GM18508 (cell line): ENCODE results near the gene HIPK4.
"Not testable (repeated sequence)": the region's sequence is repeated elsewhere in the genome, so short reads cannot be mapped to it uniquely, and the experiment has no call there.

Experiments
- ATAC-seq: cut with Tn5 transposase; IDR thresholded peaks from one replicate; pipeline ENCODE4 v1.9.1; 2021; ENCODE audit warnings: moderate number of reproducible peaks; ENCODE audit not compliant: insufficient read depth, unreplicated experiment

Gene HIPK4

GRCh38 chr19:40341601-40342482 is 48.1 kb downstream of the HIPK4 start:
- ATAC-seq, result no peak

DNA sequence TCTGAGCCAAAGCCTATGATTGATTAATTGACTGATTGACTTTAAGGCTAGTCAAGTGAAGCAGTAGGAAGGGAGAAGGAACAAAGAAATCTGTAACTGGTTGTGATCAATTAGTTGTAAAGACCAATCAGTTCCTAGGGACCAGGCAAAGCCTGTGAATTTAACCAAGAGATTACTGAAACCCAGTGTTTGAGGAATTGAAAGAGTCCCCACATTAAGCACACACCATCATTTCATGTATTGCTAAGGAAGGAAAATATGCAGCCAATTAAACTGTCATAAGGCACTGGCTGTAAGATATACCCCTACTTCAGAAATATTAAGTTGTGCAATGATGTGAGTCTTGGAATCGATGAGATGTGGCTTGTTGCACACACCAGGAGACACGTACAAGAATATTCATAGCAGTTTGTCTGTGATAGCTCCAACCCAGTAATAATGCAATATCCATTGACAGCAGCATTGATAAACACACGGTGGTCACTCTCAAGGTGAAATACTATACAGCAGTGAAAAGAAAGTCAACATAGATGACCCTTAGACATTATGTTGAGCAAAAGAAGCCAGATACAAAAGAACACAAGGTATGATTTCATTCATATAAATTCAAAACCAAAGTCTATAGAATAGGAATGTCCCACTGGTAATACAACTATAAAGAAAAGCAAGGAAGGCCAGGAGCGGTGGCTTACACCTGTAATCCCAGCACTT is 50.8 kb downstream of the HIPK4 start:
- no peak for ATAC-seq

DNA sequence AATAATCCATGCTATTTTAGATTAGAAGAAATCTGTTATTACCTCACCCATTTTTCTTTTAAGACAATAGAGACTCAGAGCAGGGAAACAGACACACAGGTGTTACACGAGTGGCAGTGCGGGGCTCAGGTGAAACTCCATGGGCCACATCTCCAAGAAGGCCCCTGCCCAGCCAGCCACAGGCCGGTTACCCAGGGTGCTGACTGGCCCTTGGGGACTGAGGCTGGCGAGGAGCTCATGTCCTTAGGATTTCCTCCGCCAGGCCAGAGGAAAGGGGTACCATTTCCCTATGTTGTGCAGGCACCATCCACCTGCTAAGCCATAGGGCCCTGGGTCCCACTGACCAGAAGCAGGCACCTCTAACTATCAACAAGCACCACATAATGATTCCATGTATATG is 52.4 kb downstream of the HIPK4 start:
- no peak for ATAC-seq

- ATAC-seq, result no peak
Observed at GRCh38 chr19:40337107-40337506, 52.9 kb downstream of the HIPK4 start.

GRCh38 chr19:40336601-40336900 is 53.4 kb downstream of the HIPK4 start:
- no peak for ATAC-seq

- no peak for ATAC-seq
Observed at GRCh38 chr19:40335855-40336600, 54.0 kb downstream of the HIPK4 start.

- no peak for ATAC-seq
Observed at GRCh38 chr19:40335101-40335500, 54.9 kb downstream of the HIPK4 start.

GRCh38 chr19:40333083-40333482 is 56.9 kb downstream of the HIPK4 start:
- not testable (repeated sequence) for ATAC-seq

DNA sequence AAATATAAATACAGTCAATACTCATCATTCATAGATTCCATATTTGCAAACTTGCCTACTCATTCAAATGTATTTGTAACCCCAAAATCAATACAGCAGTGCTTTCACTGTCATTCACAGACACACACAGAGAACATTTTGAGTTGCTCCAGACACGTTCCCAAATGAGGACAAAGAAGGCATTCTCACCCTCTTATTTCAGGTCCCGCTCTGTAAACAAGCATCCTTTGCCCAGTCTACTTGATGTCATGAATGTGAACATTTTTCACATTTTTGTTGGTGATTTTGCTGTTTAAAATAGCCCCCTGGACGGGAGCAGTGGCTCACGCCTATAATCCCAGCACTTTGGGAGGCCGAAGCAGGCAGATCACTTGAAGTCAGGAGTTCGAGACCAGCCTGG is 57.3 kb downstream of the HIPK4 start:
- ATAC-seq, result no peak

- no peak for ATAC-seq
Observed at GRCh38 chr19:40331052-40331451, 58.9 kb downstream of the HIPK4 start.
